NK-92 (cell line): Measurements from ENCODE around the gene CEPT1.
"Not testable (repeated sequence)": the region's sequence is repeated elsewhere in the genome, so short reads cannot be mapped to it uniquely, and the experiment has no call there.

Experiments
- DNase-seq: peaks from one replicate; lab custom pipeline; 2025; ENCODE audit not compliant: unreplicated experiment; lab: John Stamatoyannopoulos, UW

Gene CEPT1

GRCh38 chr1:111208921-111209320 is 68.9 kb downstream of the CEPT1 start:
- DNase-seq, result no peak

GRCh38 chr1:111209622-111210021 is 69.6 kb downstream of the CEPT1 start:
- DNase-seq, result no peak

GRCh38 chr1:111211921-111212320 is 71.9 kb downstream of the CEPT1 start:
- no peak for DNase-seq

- no peak for DNase-seq
These were observed 72.8 kb downstream of the CEPT1 start for GRCh38 chr1:111212634-111213335.

GRCh38 chr1:111213412-111213811 is 73.4 kb downstream of the CEPT1 start:
- no peak for DNase-seq

GRCh38 chr1:111214074-111214801 is 74.2 kb downstream of the CEPT1 start:
- DNase-seq, result no peak

- DNase-seq, result no peak
These were observed 74.9 kb downstream of the CEPT1 start for GRCh38 chr1:111214884-111215283.

GRCh38 chr1:111215285-111215684 is 75.3 kb downstream of the CEPT1 start:
- not testable (repeated sequence) for DNase-seq

- DNase-seq, result no peak
These were observed 76.7 kb downstream of the CEPT1 start for GRCh38 chr1:111216751-111217150.

- DNase-seq, result no peak
These were observed 77.3 kb downstream of the CEPT1 start for GRCh38 chr1:111217183-111217910.

- no peak for DNase-seq
These were observed 78.9 kb downstream of the CEPT1 start for GRCh38 chr1:111218701-111219556.

- DNase-seq, result no peak
These were observed 79.7 kb downstream of the CEPT1 start for GRCh38 chr1:111219557-111220286.

GRCh38 chr1:111220302-111220890 is 80.4 kb downstream of the CEPT1 start:
- no peak for DNase-seq

- no peak for DNase-seq
These were observed 81.2 kb downstream of the CEPT1 start for GRCh38 chr1:111221276-111221632.

- DNase-seq, result no peak
These were observed 81.7 kb downstream of the CEPT1 start for GRCh38 chr1:111221633-111222291.

- no peak for DNase-seq
These were observed 82.5 kb downstream of the CEPT1 start for GRCh38 chr1:111222308-111223125.

GRCh38 chr1:111223126-111223685 is 83.2 kb downstream of the CEPT1 start:
- no peak for DNase-seq

GRCh38 chr1:111225091-111225490 is 85.1 kb downstream of the CEPT1 start:
- no peak for DNase-seq
